Neural crest cell (in vitro differentiated cells): ENCODE results near the gene CHID1. TPM values are rescaled to one million over a fixed set of nuclear protein-coding genes. Genes with fewer than 3 reads are reported as not detected.

Experiments used
- DNase-seq: peaks from one replicate; pipeline ENCODE4 v3.0.0; 2021; ENCODE audit warnings: low read depth, mixed read lengths, low spot score
- H3K27ac Mint-ChIP-seq: one replicate; pipeline ENCODE4 v1.8.0; 2021; ENCODE audit warnings: mild to moderate bottlenecking, mixed read lengths; ENCODE audit not compliant: unreplicated experiment
- H3K27me3 Mint-ChIP-seq: 2 replicates; pipeline ENCODE4 v1.8.0; 2021; ENCODE audit warnings: low read depth, mild to moderate bottlenecking, mixed read lengths
- H3K36me3 Mint-ChIP-seq: 2 replicates; pipeline ENCODE4 v1.8.0; 2021; ENCODE audit warnings: low read depth, mild to moderate bottlenecking, mixed read lengths
- H3K4me1 Mint-ChIP-seq: 2 replicates; pipeline ENCODE4 v1.8.0; 2021; ENCODE audit warnings: mixed read lengths
- H3K4me3 Mint-ChIP-seq: one replicate; pipeline ENCODE4 v1.8.0; 2021; ENCODE audit warnings: mild to moderate bottlenecking, mixed read lengths
- H3K9me3 Mint-ChIP-seq: 2 replicates; pipeline ENCODE4 v1.8.0; 2021; ENCODE audit warnings: mixed read lengths
- total RNA-seq: library from RNA; stranded (reverse); gene quantifications from 2 replicates; pipeline ENCODE4 v1.2.1, GENCODE V29; 2021
- TF ChIP-seq, protein P1 (sequence below): fragments of 200-600 bp; sonication (generic); conservative IDR thresholded peaks from 2 replicates; pipeline ENCODE4 v1.5.0; 2021; ENCODE audit warnings: antibody characterized with exemption, mild to moderate bottlenecking

CHID1 gene
- total RNA-seq, 1 donor from 2014 or later: 82.4 TPM

DNA sequence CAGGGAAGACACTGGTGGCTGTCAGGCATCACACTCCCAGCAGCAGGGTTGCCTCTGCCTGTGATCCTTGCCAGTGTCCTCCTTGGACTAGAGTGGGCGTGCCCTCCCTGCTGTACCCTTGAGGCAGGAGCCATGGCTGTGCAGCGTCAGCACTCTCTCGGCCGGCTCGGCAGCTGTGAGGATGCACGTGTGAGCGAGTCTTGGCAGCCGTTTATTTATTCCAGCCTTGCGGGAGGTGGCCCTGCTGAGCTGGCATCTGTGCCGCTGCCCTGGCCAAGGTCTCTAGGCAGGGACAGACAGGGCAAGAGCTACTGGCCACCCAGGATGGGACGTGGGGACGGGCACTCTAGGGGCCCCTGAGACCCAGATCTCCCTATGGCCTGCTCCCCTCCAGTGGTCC, 34.1 kb downstream of the CHID1 start:
- no peaks in the 10 kb centered on the region for H3K4me1 Mint-ChIP-seq
- no peaks in the 10 kb centered on the region for H3K9me3 Mint-ChIP-seq
- no peak for DNase-seq
- no peaks in the 10 kb centered on the region for H3K27me3 Mint-ChIP-seq
- TF ChIP-seq, protein P1, sequence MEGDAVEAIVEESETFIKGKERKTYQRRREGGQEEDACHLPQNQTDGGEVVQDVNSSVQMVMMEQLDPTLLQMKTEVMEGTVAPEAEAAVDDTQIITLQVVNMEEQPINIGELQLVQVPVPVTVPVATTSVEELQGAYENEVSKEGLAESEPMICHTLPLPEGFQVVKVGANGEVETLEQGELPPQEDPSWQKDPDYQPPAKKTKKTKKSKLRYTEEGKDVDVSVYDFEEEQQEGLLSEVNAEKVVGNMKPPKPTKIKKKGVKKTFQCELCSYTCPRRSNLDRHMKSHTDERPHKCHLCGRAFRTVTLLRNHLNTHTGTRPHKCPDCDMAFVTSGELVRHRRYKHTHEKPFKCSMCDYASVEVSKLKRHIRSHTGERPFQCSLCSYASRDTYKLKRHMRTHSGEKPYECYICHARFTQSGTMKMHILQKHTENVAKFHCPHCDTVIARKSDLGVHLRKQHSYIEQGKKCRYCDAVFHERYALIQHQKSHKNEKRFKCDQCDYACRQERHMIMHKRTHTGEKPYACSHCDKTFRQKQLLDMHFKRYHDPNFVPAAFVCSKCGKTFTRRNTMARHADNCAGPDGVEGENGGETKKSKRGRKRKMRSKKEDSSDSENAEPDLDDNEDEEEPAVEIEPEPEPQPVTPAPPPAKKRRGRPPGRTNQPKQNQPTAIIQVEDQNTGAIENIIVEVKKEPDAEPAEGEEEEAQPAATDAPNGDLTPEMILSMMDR: no peak
- H3K36me3 Mint-ChIP-seq: peaks cover 6% of the 10 kb centered on the region
- no peak overlapping the region for H3K27ac Mint-ChIP-seq
- no peak overlapping the region for H3K4me3 Mint-ChIP-seq

DNA sequence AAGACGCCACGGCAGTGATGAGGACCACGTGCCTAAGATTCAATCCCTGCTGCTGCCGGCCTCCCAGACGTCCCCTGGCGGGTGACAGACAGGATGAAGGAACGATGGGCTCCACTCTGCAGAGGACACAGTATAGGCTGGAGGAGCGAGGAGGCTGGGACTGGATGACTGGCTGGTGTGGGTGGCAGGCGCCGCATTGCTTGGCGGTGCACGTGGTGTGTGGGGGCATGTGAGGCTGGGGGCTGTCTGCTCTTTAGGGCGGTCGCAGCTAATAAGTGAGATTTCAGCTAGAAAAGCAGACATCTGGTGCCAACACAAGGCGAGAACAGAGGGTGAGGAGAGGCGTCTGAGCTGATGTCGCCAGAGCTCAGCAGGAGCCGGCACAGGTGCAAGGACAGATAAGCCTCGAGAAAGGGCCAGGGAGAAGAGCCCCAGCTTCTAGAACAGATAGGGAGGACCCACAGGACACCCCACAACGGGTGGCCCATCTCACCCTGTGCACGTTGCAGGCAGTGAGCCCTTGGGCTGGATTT, 34.8 kb downstream of the CHID1 start:
- H3K9me3 Mint-ChIP-seq: no peaks in the 10 kb centered on the region
- no peak overlapping the region for H3K4me3 Mint-ChIP-seq
- TF ChIP-seq, protein P1: no peak
- H3K4me1 Mint-ChIP-seq: no peaks in the 10 kb centered on the region
- H3K27me3 Mint-ChIP-seq: no peaks in the 10 kb centered on the region
- no peak for DNase-seq
- no peak overlapping the region for H3K27ac Mint-ChIP-seq
- H3K36me3 Mint-ChIP-seq: peaks cover 4% of the 10 kb centered on the region

DNA sequence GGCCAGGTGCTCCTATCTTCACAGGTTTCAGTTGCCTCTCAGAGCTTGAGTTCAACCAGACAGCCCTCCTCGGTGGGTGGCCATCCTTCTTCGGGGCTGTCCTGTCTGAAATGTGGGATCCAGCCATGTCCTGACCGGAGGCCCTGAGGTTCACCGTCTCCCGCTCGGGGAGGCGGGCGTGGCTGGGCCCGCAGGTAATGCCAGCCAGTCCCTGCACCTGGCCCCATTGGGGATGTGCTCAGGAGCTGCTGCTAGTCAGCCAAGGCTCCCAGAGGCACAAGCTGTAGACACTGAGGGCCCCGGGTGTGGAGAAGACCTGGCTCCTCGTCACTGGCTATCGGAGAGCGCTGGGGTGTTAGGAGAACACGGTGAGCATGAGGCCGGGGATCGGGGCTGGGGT, 35.4 kb downstream of the CHID1 start:
- H3K4me1 Mint-ChIP-seq: no peaks in the 10 kb centered on the region
- TF ChIP-seq, protein P1: no peak
- no peak for DNase-seq
- no peak overlapping the region for H3K27ac Mint-ChIP-seq
- H3K9me3 Mint-ChIP-seq: no peaks in the 10 kb centered on the region
- H3K27me3 Mint-ChIP-seq: no peaks in the 10 kb centered on the region
- H3K4me3 Mint-ChIP-seq: no peak overlapping the region
- peaks cover 3% of the 10 kb centered on the region for H3K36me3 Mint-ChIP-seq

DNA sequence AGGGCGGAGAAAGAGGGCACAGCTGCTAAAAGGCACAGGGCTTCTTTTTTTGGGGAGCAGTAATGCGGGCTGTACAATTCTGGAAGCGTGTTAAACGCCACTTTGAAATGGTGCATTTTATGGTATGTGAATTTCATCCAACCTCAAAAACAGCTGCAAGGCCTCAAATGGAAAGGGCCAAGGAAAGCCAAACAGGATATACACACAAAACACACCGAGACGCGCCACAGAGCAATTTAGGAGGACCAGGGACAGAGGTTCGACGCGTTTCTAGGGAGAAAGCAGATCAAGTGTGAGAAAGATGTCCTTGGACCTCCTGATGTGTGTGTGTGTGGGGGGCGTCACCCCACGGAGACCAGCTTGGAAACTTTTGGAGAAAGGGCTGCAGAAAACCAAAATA, 36.9 kb downstream of the CHID1 start:
- Mint-ChIP-seq H3K27ac (no peak overlapping the region), H3K36me3 (peaks cover 3% of the 10 kb centered on the region), H3K9me3 (no peaks in the 10 kb centered on the region), H3K4me1 (no peaks in the 10 kb centered on the region), H3K27me3 (no peaks in the 10 kb centered on the region), H3K4me3 (no peak overlapping the region)
- DNase-seq: no peak
- TF ChIP-seq, protein P1: no peak

DNA sequence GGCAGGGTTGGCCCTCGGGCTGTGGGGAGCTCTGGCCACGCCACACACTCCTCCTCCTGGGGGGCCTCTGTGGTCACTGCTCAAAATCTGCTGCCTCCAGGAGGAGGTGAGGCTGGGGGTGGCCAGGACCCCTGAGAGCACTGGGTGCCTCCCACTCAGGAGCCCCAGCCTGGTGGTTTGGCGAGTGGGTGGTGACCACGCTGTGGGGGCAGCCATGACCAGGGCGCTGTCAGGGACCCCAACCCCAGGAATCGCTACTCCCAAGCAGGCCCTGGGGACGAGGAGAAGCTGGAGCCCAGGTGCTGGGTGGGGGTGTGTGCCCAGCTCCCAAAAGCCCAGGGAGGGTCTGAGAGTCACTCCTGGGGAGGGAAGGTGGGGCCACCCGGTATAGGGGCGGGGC, 37.8 kb downstream of the CHID1 start:
- Mint-ChIP-seq H3K4me1 (no peaks in the 10 kb centered on the region), H3K4me3 (no peak overlapping the region)

More for the DNA sequence above, 37.8 kb downstream of the CHID1 start:
- Mint-ChIP-seq H3K36me3 (peaks cover 3% of the 10 kb centered on the region), H3K27me3 (no peaks in the 10 kb centered on the region), H3K9me3 (no peaks in the 10 kb centered on the region), H3K27ac (no peak overlapping the region)
- TF ChIP-seq, protein P1: no peak
- DNase-seq: no peak
